Transverse colon (tissue), 3 donors: ENCODE measurements around the gene PRLR.

Experiments
- CTCF ChIP-seq, 5 experiments: fragments of 200-600 bp in 3 of 5; fragments of 450-650 bp in 2 of 5; sonication (generic) in 3 of 5; IDR thresholded peaks; 1 replicate in 2 of 5; 2 replicates in 3 of 5; pipeline ENCODE4 v1.5.1; 2016 to 2017; ENCODE audit warnings: antibody characterized with exemption in 5 of 5, inconsistent platforms in 3 of 5, mild to moderate bottlenecking in 2 of 5, moderate library complexity in 1 of 5
- EP300 ChIP-seq: sonication (generic); formaldehyde crosslinking; IDR thresholded peaks from one replicate; pipeline ENCODE4 v1.6.1; 2017; ENCODE audit warnings: antibody characterized with exemption, low read depth
- POLR2A ChIP-seq: fragments of 450-650 bp; IDR thresholded peaks from one replicate; pipeline ENCODE4 v1.6.1; 2016; ENCODE audit warnings: antibody characterized with exemption, mild to moderate bottlenecking, moderate library complexity

DNA sequence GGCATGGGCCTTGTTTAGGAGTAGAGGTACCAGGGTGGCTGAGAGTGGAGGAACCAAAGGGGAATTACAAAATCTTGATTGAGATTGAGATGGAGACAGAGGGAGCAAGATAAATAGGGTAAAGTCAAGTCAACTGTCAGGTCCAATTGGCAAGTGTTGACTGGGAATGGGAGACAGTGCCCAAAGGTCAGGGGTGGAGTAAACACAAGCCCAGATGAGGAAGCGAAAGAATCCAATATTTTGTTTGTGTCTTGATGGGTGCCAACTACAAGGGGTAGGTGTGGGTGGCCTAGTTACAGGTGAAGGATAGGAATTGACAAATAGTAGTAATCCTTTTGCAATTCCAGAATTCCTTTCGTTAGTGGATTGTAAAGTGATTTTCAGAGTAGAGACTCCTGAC lies 107.5 kb downstream of the PRLR start:
- TF ChIP-seq CTCF (IDR thresholded peaks at IDR 0.05) (no peak), EP300 (no peak), POLR2A (no peak)
